Measurements from ENCODE around the gene DIS3L2.

DNA sequence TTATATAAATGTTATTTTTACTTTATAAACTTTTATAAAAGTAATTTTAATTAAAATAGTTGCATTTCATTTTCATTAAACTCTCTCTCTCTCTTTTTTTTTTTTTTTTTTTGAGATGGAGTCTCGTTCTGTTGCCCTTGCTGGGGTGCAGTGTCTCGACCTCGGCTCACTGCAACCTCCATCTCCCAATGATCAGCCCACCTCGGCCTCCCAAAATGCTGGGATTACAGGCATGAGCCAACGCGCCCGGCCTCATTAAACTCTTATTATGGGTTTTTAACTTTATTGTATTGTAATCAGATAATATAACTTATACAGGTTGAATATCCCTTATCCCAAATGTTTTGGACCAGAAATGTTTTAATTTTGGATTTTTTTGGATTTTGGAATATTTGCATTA lies 24.5 kb upstream of the DIS3L2 start:
- TF ChIP-seq, protein P1, sequence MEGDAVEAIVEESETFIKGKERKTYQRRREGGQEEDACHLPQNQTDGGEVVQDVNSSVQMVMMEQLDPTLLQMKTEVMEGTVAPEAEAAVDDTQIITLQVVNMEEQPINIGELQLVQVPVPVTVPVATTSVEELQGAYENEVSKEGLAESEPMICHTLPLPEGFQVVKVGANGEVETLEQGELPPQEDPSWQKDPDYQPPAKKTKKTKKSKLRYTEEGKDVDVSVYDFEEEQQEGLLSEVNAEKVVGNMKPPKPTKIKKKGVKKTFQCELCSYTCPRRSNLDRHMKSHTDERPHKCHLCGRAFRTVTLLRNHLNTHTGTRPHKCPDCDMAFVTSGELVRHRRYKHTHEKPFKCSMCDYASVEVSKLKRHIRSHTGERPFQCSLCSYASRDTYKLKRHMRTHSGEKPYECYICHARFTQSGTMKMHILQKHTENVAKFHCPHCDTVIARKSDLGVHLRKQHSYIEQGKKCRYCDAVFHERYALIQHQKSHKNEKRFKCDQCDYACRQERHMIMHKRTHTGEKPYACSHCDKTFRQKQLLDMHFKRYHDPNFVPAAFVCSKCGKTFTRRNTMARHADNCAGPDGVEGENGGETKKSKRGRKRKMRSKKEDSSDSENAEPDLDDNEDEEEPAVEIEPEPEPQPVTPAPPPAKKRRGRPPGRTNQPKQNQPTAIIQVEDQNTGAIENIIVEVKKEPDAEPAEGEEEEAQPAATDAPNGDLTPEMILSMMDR (IDR thresholded peaks at IDR 0.05): no peak
- TF ChIP-seq POLR2A (IDR thresholded peaks at IDR 0.05): no peak
